NCI-H2227 (cell line): ENCODE data around the gene ANKRD40.
A peak's percentile ranks its signal among the peaks of the same experiment; 100 is the strongest.
"Not testable (repeated sequence)": the region's sequence is repeated elsewhere in the genome, so short reads cannot be mapped to it uniquely, and the experiment has no call there.

Source experiments
- DNase-seq: peaks from one replicate; lab custom pipeline; 2025; ENCODE audit not compliant: unreplicated experiment; lab: John Stamatoyannopoulos, UW

The ANKRD40 gene

GRCh38 chr17:50712641-50713040 lies 4.9 kb upstream of the ANKRD40 start:
- DNase-seq, result no peak

GRCh38 chr17:50710650-50711049 lies 2.9 kb upstream of the ANKRD40 start:
- DNase-seq, result no peak

GRCh38 chr17:50710025-50710424 lies 2.3 kb upstream of the ANKRD40 start:
- no peak for DNase-seq

- DNase-seq, result not testable (repeated sequence)
Measured at GRCh38 chr17:50709053-50709452, 1.3 kb upstream of the ANKRD40 start.

GRCh38 chr17:50708050-50709000 lies 611 bp upstream of the ANKRD40 start:
- no peak for DNase-seq

GRCh38 chr17:50703162-50703561 lies 4.6 kb downstream of the ANKRD40 start:
- DNase-seq, result no peak

GRCh38 chr17:50699410-50699809 lies 8.3 kb downstream of the ANKRD40 start:
- no peak for DNase-seq

GRCh38 chr17:50697663-50698272 lies 9.9 kb downstream of the ANKRD40 start:
- no peak for DNase-seq

- DNase-seq, result no peak
Measured at GRCh38 chr17:50697062-50697461, 10.7 kb downstream of the ANKRD40 start.

- DNase-seq, result no peak
Measured at GRCh38 chr17:50696365-50696879, 11.3 kb downstream of the ANKRD40 start.

GRCh38 chr17:50693036-50693682 lies 14.6 kb downstream of the ANKRD40 start:
- DNase-seq, result no peak

- no peak for DNase-seq
Measured at GRCh38 chr17:50692448-50693035, 15.2 kb downstream of the ANKRD40 start.

- no peak for DNase-seq
Measured at GRCh38 chr17:50691550-50692447, 15.9 kb downstream of the ANKRD40 start.

- DNase-seq, result no peak
Measured at GRCh38 chr17:50690887-50691549, 16.7 kb downstream of the ANKRD40 start.

- peak; percentile 32 for DNase-seq
Measured at GRCh38 chr17:50689956-50690886, 17.5 kb downstream of the ANKRD40 start.

GRCh38 chr17:50689251-50689650 lies 18.5 kb downstream of the ANKRD40 start:
- no peak for DNase-seq

GRCh38 chr17:50688245-50688644 lies 19.5 kb downstream of the ANKRD40 start:
- no peak for DNase-seq

- peak; percentile 67 for DNase-seq
Measured at GRCh38 chr17:50687200-50688066, 20.3 kb downstream of the ANKRD40 start.
